ENCODE data around the gene LRRC23. TPM values are rescaled to one million over a fixed set of nuclear protein-coding genes. Genes with fewer than 3 reads are reported as not detected.

LRRC23 gene
- polyA plus RNA-seq, 1 donor, result 20.2 TPM

- DNase-seq, result peak; percentile 73
Measured at GRCh38 chr12:6925540-6926279, 21.1 kb downstream of the LRRC23 start.

- peak; percentile 91 for DNase-seq
Measured at GRCh38 chr12:6927379-6928021, 22.9 kb downstream of the LRRC23 start, which contains the start of gene ATN1. Gene ATN1 (plus strand): TSS chr12:6927959. CDS start chr12:6934002, 6,043 bp downstream.

- DNase-seq, result no peak
Measured at GRCh38 chr12:6928022-6928702, 23.5 kb downstream of the LRRC23 start.

GRCh38 chr12:6928703-6929407, 24.2 kb downstream of the LRRC23 start:
- no peak for DNase-seq

- no peak for DNase-seq
Measured at GRCh38 chr12:6929466-6930452, 25.1 kb downstream of the LRRC23 start.

- no peak for DNase-seq
Measured at GRCh38 chr12:6932766-6933165, 28.1 kb downstream of the LRRC23 start.

GRCh38 chr12:6934110-6934509, 29.5 kb downstream of the LRRC23 start:
- no peak for DNase-seq

GRCh38 chr12:6935371-6936193, 31.0 kb downstream of the LRRC23 start:
- no peak for DNase-seq

GRCh38 chr12:6936194-6936635, 31.6 kb downstream of the LRRC23 start:
- no peak for DNase-seq

- no peak for DNase-seq
Measured at GRCh38 chr12:6936636-6937480, 32.2 kb downstream of the LRRC23 start.

GRCh38 chr12:6937481-6938352, 33.1 kb downstream of the LRRC23 start:
- peak; percentile 92 for DNase-seq

GRCh38 chr12:6938353-6939190, 34.0 kb downstream of the LRRC23 start:
- DNase-seq, result no peak

GRCh38 chr12:6939191-6939540, 34.5 kb downstream of the LRRC23 start:
- DNase-seq, result no peak

GRCh38 chr12:6941267-6941666, 36.6 kb downstream of the LRRC23 start:
- DNase-seq, result no peak

GRCh38 chr12:6941782-6942181, 37.2 kb downstream of the LRRC23 start:
- DNase-seq, result no peak

GRCh38 chr12:6942331-6942665, 37.7 kb downstream of the LRRC23 start:
- DNase-seq, result no peak

GRCh38 chr12:6943389-6943721, 38.7 kb downstream of the LRRC23 start:
- peak; percentile 90 for DNase-seq
